Karpas-422 (cell line): ENCODE results near the gene RHBG. TPM values are rescaled to one million over a fixed set of nuclear protein-coding genes. Genes with fewer than 3 reads are reported as not detected.
"Not testable (repeated sequence)": the region's sequence is repeated elsewhere in the genome, so short reads cannot be mapped to it uniquely, and the experiment has no call there.

Experiments
- DNase-seq: peaks from one replicate; pipeline ENCODE4 v3.0.0-alpha.2; 2015
- H2AFZ ChIP-seq: fragments of 200-600 bp; sonication (generic); 2 replicates; pipeline ENCODE4 v1.6.1; 2014; ENCODE audit warnings: antibody characterized with exemption, low read length, mixed read lengths
- H3K27ac ChIP-seq: fragments of 200-600 bp; sonication (generic); 2 replicates; pipeline ENCODE4 v1.5.1; 2014; ENCODE audit warnings: mild to moderate bottlenecking, low read length, moderate library complexity
- H3K27me3 ChIP-seq: fragments of 200-600 bp; sonication (generic); 2 replicates; pipeline ENCODE4 v1.6.1; 2014; ENCODE audit warnings: low read length, mixed read lengths
- H3K36me3 ChIP-seq: fragments of 200-600 bp; sonication (generic); 2 replicates; pipeline ENCODE4 v1.6.1; 2014; ENCODE audit warnings: low read length, mixed read lengths; ENCODE audit not compliant: insufficient read depth
- H3K4me1 ChIP-seq: fragments of 200-600 bp; sonication (generic); 2 replicates; pipeline ENCODE4 v1.6.1; 2014; ENCODE audit warnings: mild to moderate bottlenecking, low read length, mixed read lengths
- H3K4me2 ChIP-seq: fragments of 200-600 bp; sonication (generic); 2 replicates; pipeline ENCODE4 v1.6.1; 2014; ENCODE audit warnings: low read length, low read depth, mild to moderate bottlenecking; ENCODE audit not compliant: poor library complexity, severe bottlenecking
- H3K4me3 ChIP-seq: fragments of 200-600 bp; sonication (generic); 2 replicates; pipeline ENCODE4 v1.5.1; 2014; ENCODE audit warnings: mild to moderate bottlenecking, antibody characterized with exemption, low read length, mixed read lengths
- H3K79me2 ChIP-seq: fragments of 200-600 bp; sonication (generic); 2 replicates; pipeline ENCODE4 v1.6.1; 2014; ENCODE audit warnings: mild to moderate bottlenecking, low read length, mixed read lengths
- H3K9ac ChIP-seq: fragments of 200-600 bp; sonication (generic); 2 replicates; pipeline ENCODE4 v1.6.0; 2014; ENCODE audit warnings: low read length
- H3K9me2 ChIP-seq: fragments of 200-600 bp; sonication (generic), shearing (Covaris generic); replicated peaks from 2 replicates; pipeline ENCODE4 v1.6.0; 2014; ENCODE audit warnings: mild to moderate bottlenecking, low read length, moderate library complexity; ENCODE audit not compliant: insufficient read depth
- H3K9me3 ChIP-seq: fragments of 300-700, 200-600 bp; sonication (generic); 2 replicates; pipeline ENCODE4 v1.6.1; 2014; ENCODE audit warnings: low read length, mixed read lengths
- H4K20me1 ChIP-seq: fragments of 200-600 bp; sonication (generic); 2 replicates; pipeline ENCODE4 v1.6.1; 2014; ENCODE audit warnings: mild to moderate bottlenecking, antibody characterized with exemption, low read length, low read depth; ENCODE audit not compliant: insufficient read depth
- total RNA-seq: library from RNA; depleted of rRNA; stranded (reverse); fragments of >200 nt; shearing (Covaris generic); gene quantifications from 2 replicates; pipeline ENCODE4 v1.2.3, GENCODE V29; 2014; ENCODE audit warnings: low replicate concordance

Gene RHBG
- total RNA-seq, 1 experiment from 2014 or later: not detected

GRCh38 chr1:156338180-156338976, 30.6 kb upstream of the RHBG start, which contains the start of the genes CCT3 and TSACC:
Gene CCT3 (minus strand): TSS chr1:156338292. CDS start chr1:156338184, 108 bp downstream.
Gene TSACC (plus strand): TSS chr1:156338526. CDS start chr1:156339758, 1,232 bp downstream.
- peak within 1 kb of the TSS; percentile 69 for H3K27ac ChIP-seq
- H3K79me2 ChIP-seq: peaks cover 42% of the 10 kb centered on the region
- H3K4me3 ChIP-seq: peak within 1 kb of the TSS; percentile 93
- peaks cover 17% of the 10 kb centered on the region; the same call in 1 of the 2 replicates for H4K20me1 ChIP-seq
- H3K4me2 ChIP-seq: peak within 1 kb of the TSS; percentile 87
- H3K9me2 ChIP-seq: no peaks in the 10 kb centered on the region
- peak within 1 kb of the TSS; percentile 94; the same call in 1 of the 2 replicates for H2AFZ ChIP-seq
- H3K27me3 ChIP-seq: no peaks in the 10 kb centered on the region
- DNase-seq: peak; percentile 100
- peaks cover 35% of the 10 kb centered on the region for H3K36me3 ChIP-seq
- H3K9me3 ChIP-seq: no peaks in the 10 kb centered on the region
- H3K4me1 ChIP-seq: peaks cover 20% of the 10 kb centered on the region
- H3K9ac ChIP-seq: peak within 1 kb of the TSS; percentile 91

- Histone ChIP-seq H3K4me2 (no peak overlapping the region), H3K9me3 (no peaks in the 10 kb centered on the region), H3K9ac (no peak overlapping the region), H3K4me1 (0 out of 2 replicates have a peak, but pooled peaks cover 3% of the 10 kb centered on the region), H3K4me3 (no peak overlapping the region), H3K9me2 (no peaks in the 10 kb centered on the region), H2AFZ (no peak overlapping the region), H3K27ac (no peak overlapping the region), H3K27me3 (no peaks in the 10 kb centered on the region), H3K36me3 (no peaks in the 10 kb centered on the region), H4K20me1 (no peaks in the 10 kb centered on the region), H3K79me2 (peaks cover 7% of the 10 kb centered on the region)
- DNase-seq: no peak
Measured at GRCh38 chr1:156342166-156342955, 26.6 kb upstream of the RHBG start.

- Histone ChIP-seq H3K36me3 (no peaks in the 10 kb centered on the region), H4K20me1 (no peaks in the 10 kb centered on the region)
Measured at GRCh38 chr1:156344409-156344808, 24.6 kb upstream of the RHBG start.

GRCh38 chr1:156346035-156346434, 23.0 kb upstream of the RHBG start:
- not testable (repeated sequence) for H3K79me2 ChIP-seq, H3K27me3 ChIP-seq, DNase-seq, H2AFZ ChIP-seq, H3K4me1 ChIP-seq, H3K9me2 ChIP-seq, H3K36me3 ChIP-seq, H3K4me2 ChIP-seq, H3K4me3 ChIP-seq, H4K20me1 ChIP-seq, H3K9me3 ChIP-seq, H3K9ac ChIP-seq, H3K27ac ChIP-seq

More at GRCh38 chr1:156344409-156344808, 24.6 kb upstream of the RHBG start:
- H3K79me2 ChIP-seq: no peaks in the 10 kb centered on the region
- H3K9me3 ChIP-seq: no peaks in the 10 kb centered on the region
- H3K27ac ChIP-seq: no peak overlapping the region
- H2AFZ ChIP-seq: no peak overlapping the region
- H3K9me2 ChIP-seq: no peaks in the 10 kb centered on the region
- no peak for DNase-seq
- no peaks in the 10 kb centered on the region for H3K4me1 ChIP-seq
- H3K27me3 ChIP-seq: no peaks in the 10 kb centered on the region
- no peak overlapping the region for H3K4me2 ChIP-seq
- H3K9ac ChIP-seq: no peak overlapping the region
- no peak overlapping the region for H3K4me3 ChIP-seq

GRCh38 chr1:156346636-156347035, 22.4 kb upstream of the RHBG start:
- Histone ChIP-seq H3K9ac (no peak overlapping the region), H3K4me1 (no peaks in the 10 kb centered on the region), H3K4me3 (no peak overlapping the region), H2AFZ (no peak overlapping the region), H3K9me3 (no peaks in the 10 kb centered on the region), H3K4me2 (no peak overlapping the region), H3K27ac (no peak overlapping the region), H3K27me3 (no peaks in the 10 kb centered on the region), H3K79me2 (no peaks in the 10 kb centered on the region), H3K36me3 (no peaks in the 10 kb centered on the region), H3K9me2 (no peaks in the 10 kb centered on the region), H4K20me1 (no peaks in the 10 kb centered on the region)
- no peak for DNase-seq

GRCh38 chr1:156347331-156347730, 21.7 kb upstream of the RHBG start:
- Histone ChIP-seq H3K4me2 (no peak overlapping the region), H3K4me3 (no peak overlapping the region), H3K27me3 (no peaks in the 10 kb centered on the region), H3K27ac (no peak overlapping the region), H3K9ac (no peak overlapping the region), H3K9me3 (no peaks in the 10 kb centered on the region), H4K20me1 (no peaks in the 10 kb centered on the region), H3K79me2 (no peaks in the 10 kb centered on the region), H2AFZ (no peak overlapping the region), H3K4me1 (no peaks in the 10 kb centered on the region), H3K9me2 (no peaks in the 10 kb centered on the region), H3K36me3 (no peaks in the 10 kb centered on the region)
- DNase-seq: no peak

GRCh38 chr1:156352481-156352880, 16.5 kb upstream of the RHBG start:
- H3K79me2 ChIP-seq, H3K4me3 ChIP-seq, H3K27ac ChIP-seq, H2AFZ ChIP-seq, H4K20me1 ChIP-seq, H3K36me3 ChIP-seq, H3K9me2 ChIP-seq, H3K9me3 ChIP-seq, DNase-seq, H3K9ac ChIP-seq, H3K4me2 ChIP-seq, H3K27me3 ChIP-seq: not testable (repeated sequence)
- peaks cover 14% of the 10 kb centered on the region for H3K4me1 ChIP-seq

GRCh38 chr1:156356262-156356874, 12.6 kb upstream of the RHBG start:
- Histone ChIP-seq H3K9me3 (no peaks in the 10 kb centered on the region), H3K9me2 (no peaks in the 10 kb centered on the region), H3K4me3 (no peak overlapping the region), H3K27me3 (no peaks in the 10 kb centered on the region), H3K4me2 (peak overlapping the region; percentile 34), H3K79me2 (no peaks in the 10 kb centered on the region), H3K9ac (no peak overlapping the region), H3K27ac (no peak overlapping the region), H3K36me3 (no peaks in the 10 kb centered on the region), H2AFZ (no peak overlapping the region), H3K4me1 (peaks cover 14% of the 10 kb centered on the region), H4K20me1 (no peaks in the 10 kb centered on the region)
- DNase-seq: peak; percentile 61
